Naive B cell (primary cell): Measurements from ENCODE around the gene STK40. TPM values are rescaled to one million over a fixed set of nuclear protein-coding genes. Genes with fewer than 3 reads are reported as not detected.
A peak's percentile ranks its signal among the peaks of the same experiment; 100 is the strongest.

Source experiments
- ATAC-seq, 2 donors: fragments of 150-1000 bp; cut with Tn5 transposase; 2 replicates each; pipeline ENCODE4 v1.10.0; 2021; ENCODE audit warnings: low read depth in 2 of 2, mild to moderate bottlenecking in 2 of 2, moderate library complexity in 2 of 2
- DNase-seq: peaks from one replicate; pipeline ENCODE4 v3.0.0; 2022
- H3K27ac Mint-ChIP-seq, 6 donors: one replicate each; pipeline ENCODE4 v1.8.0; 2020 to 2022; ENCODE audit warnings: mild to moderate bottlenecking in 6 of 6, mixed read lengths in 6 of 6, moderate library complexity in 5 of 6, inconsistent platforms in 2 of 6
- H3K27me3 Mint-ChIP-seq, 3 donors: one replicate each; pipeline ENCODE4 v1.8.0; 2021 to 2022; ENCODE audit warnings: mixed read lengths in 3 of 3, mild to moderate bottlenecking in 1 of 3
- H3K36me3 Mint-ChIP-seq, 2 donors: one replicate each; pipeline ENCODE4 v1.8.0; 2020 to 2022; ENCODE audit warnings: mixed read lengths in 2 of 2, inconsistent platforms in 1 of 2, mild to moderate bottlenecking in 1 of 2
- H3K4me1 Mint-ChIP-seq, 3 donors: one replicate each; pipeline ENCODE4 v1.8.0; 2020 to 2022; ENCODE audit warnings: mixed read lengths in 3 of 3, inconsistent platforms in 1 of 3, mild to moderate bottlenecking in 1 of 3, moderate library complexity in 1 of 3
- H3K4me3 Mint-ChIP-seq, 8 donors: one replicate each; pipeline ENCODE4 v1.8.0; 2020 to 2022; ENCODE audit warnings: mild to moderate bottlenecking in 8 of 8, mixed read lengths in 8 of 8, moderate library complexity in 8 of 8, inconsistent platforms in 2 of 8
- H3K9me3 Mint-ChIP-seq, 7 donors: one replicate each; pipeline ENCODE4 v1.8.0; 2020 to 2022; ENCODE audit warnings: mixed read lengths in 7 of 7, mild to moderate bottlenecking in 5 of 7, inconsistent platforms in 2 of 7, moderate library complexity in 1 of 7
- polyA plus RNA-seq, 6 donors: library from polyadenylated mRNA; unstranded; fragments of 300-500 nt; fragmentation: Illumina TruSeq; gene quantifications; one replicate each; pipeline ENCODE4 v1.2.3, GENCODE V29; 2021; ENCODE audit warnings: low read depth in 6 of 6

The STK40 gene
- polyA plus RNA-seq, 6 donors from 2014 or later = 62.3 to 105 (median 73.3) TPM

DNA sequence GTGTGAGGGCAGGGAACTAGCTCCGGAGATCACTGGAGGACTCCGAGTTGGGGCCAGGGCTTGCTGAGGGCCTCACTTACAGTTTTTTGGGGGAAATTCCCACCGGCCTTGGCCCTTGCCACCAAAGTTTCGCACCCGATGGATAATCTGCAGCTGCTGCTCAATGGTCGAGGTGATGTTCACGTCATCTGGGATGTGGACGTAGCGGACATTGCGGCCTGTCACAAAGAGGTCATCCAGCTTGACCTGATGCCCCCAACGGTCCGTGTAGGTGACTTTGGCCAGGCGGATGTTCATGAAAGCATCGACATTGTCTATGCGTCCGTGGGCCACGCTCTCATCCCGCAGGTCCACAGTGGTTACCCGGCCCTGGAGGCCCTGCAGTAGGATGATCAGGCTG is 8.0 kb upstream of the STK40 start:
- Mint-ChIP-seq H3K4me3 (peak overlapping the region in 4 of 8 donors; percentile 24 to 81 (median 56)), H3K4me1 (peaks cover 54 to 85% (median 82%) of the 10 kb centered on the region in 3 donors), H3K27me3 (no peaks in the 10 kb centered on the region), H3K36me3 (peaks cover 5 to 8% of the 10 kb centered on the region in 2 donors), H3K9me3 (peaks cover 0 to 4% (median 0%) of the 10 kb centered on the region in 7 donors), H3K27ac (peak overlapping the region in 3 of 6 donors; percentile 36 to 70 (median 65))
- ATAC-seq = no peak
- DNase-seq = no peak

DNA sequence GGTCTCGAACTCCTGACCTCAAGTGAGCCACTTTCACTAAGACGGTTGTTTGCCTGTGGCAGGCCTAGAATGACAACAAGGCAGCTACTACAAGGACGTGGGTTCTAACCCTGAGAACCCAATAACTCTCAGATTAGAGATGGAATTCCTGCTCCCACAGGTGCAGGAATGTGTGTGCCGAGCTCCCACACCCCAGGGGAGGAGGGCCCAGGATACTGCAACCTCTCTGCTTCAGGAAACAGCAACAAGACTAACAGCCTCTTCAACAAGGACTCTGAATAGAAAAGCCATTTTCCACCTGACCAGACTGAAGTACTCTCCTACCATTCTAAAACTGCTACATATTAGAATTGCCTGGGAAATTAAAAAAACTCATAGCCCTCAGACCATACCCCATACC is 7.1 kb upstream of the STK40 start:
- Mint-ChIP-seq H3K27me3 (no peaks in the 10 kb centered on the region), H3K9me3 (peaks cover 0 to 4% (median 0%) of the 10 kb centered on the region in 7 donors), H3K4me1 (peaks cover 50 to 89% (median 79%) of the 10 kb centered on the region in 3 donors), H3K27ac (peak overlapping the region in 5 of 6 donors; percentile 36 to 97 (median 80)), H3K36me3 (peaks cover 5 to 8% of the 10 kb centered on the region in 2 donors), H3K4me3 (peak overlapping the region in 6 of 8 donors; percentile 6 to 88 (median 65))
- DNase-seq (no peak), ATAC-seq (no peak)

DNA sequence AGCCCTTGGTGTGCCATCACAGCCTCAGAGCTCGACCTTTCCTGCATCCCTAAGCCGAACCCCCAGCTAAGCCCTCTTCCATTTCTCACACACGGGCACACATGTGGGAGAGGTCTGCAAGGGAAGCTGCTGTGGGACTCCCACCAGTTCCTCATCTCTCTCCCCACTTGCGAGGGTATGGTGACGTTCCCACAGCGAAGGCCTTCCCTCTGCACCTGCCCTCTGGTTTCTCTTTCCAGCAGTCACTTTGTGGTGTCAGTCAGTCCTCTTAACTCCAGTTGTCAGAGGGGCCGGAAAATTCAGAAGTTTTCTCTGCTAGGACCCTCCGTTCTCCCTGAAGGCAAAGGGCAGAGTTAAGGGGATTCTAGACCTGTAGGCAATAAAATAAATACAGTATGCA is 5.5 kb upstream of the STK40 start:
- DNase-seq = no peak
- H3K9me3 Mint-ChIP-seq = peaks cover 0 to 4% (median 0%) of the 10 kb centered on the region in 7 donors
- no peaks in the 10 kb centered on the region for H3K27me3 Mint-ChIP-seq
- peaks cover 5 to 8% of the 10 kb centered on the region in 2 donors for H3K36me3 Mint-ChIP-seq
- peaks cover 54 to 91% (median 79%) of the 10 kb centered on the region in 3 donors for H3K4me1 Mint-ChIP-seq
- peak overlapping the region; percentile 92 to 98 (median 97) for H3K27ac Mint-ChIP-seq
- no peak for ATAC-seq
- H3K4me3 Mint-ChIP-seq = peak overlapping the region; percentile 75 to 89 (median 85)

DNA sequence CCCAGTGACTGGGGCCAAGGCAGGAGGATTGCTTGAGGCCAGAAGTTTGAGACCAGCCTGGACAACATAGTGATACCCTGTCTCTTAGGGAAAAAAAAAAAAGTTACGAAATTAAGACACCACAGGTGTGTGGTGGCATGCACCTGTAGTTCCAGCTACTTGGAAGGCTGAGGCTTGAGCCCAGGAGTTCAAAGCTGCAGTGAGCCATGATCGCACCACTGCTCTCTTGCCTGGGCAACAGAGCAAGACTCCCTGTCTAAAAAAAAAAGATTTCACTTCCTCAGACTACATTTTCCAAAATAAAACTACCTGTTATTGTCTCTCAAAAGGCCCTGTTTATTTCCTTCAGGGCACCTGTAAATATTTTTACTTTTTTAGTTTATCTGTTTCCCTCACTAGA is 4.7 kb upstream of the STK40 start:
- DNase-seq = peak; percentile 61
- Mint-ChIP-seq H3K27ac (peak overlapping the region; percentile 92 to 98 (median 97)), H3K4me1 (peaks cover 55 to 87% (median 73%) of the 10 kb centered on the region in 3 donors), H3K9me3 (peaks cover 0 to 4% (median 0%) of the 10 kb centered on the region in 7 donors), H3K4me3 (peak overlapping the region; percentile 75 to 89 (median 85)), H3K36me3 (peaks cover 5 to 8% of the 10 kb centered on the region in 2 donors), H3K27me3 (no peaks in the 10 kb centered on the region)
- peak; percentile 11 to 16 for ATAC-seq

DNA sequence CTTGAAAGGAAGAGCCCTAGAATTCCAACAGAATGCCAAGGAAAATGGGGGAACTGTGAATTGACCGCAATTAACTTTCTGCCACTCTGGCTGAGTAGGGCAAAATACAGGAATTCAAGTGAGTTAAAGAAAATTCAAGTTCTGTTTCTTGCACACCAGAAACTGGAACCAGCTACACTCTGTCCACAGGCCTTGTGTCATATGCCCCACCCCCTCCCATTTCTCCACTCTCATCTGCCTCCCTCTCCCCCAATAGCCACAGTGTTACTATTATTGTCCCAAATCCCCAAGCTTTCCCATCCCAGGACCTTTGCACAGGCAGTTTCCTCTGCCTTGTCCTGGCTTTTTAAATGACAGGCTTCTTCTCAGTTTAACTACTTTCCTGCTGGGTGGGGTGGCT is 4.3 kb upstream of the STK40 start:
- peak overlapping the region; percentile 75 to 89 (median 85) for H3K4me3 Mint-ChIP-seq
- DNase-seq = peak; percentile 34
- H3K27me3 Mint-ChIP-seq = no peaks in the 10 kb centered on the region
- H3K36me3 Mint-ChIP-seq = peaks cover 5 to 8% of the 10 kb centered on the region in 2 donors
- peak overlapping the region; percentile 96 to 98 (median 97) for H3K27ac Mint-ChIP-seq
- H3K4me1 Mint-ChIP-seq = peaks cover 53 to 85% (median 69%) of the 10 kb centered on the region in 3 donors
- peaks cover 0 to 4% (median 0%) of the 10 kb centered on the region in 7 donors for H3K9me3 Mint-ChIP-seq
- ATAC-seq = peak in 1 of 2 donors; percentile 7

DNA sequence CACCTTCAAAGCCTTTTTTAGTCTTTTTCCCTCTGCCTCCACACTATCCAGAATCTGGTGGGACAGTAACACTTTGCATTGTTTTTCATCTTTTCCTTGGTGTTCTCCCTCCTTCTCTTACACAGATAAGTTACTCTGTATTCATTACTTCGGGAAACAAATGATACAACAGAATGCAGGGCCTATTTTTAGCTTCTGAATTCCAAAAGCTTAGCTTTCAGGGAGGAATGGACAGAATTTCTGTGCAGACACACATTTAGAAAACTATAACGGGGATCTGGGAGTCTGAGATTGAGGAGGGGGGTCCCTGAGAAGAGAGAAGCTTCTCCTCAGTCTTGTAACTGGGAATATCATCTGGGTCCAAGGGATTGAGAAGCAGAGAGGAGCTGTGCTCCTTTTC is 3.5 kb upstream of the STK40 start:
- Mint-ChIP-seq H3K36me3 (peaks cover 5 to 8% of the 10 kb centered on the region in 2 donors), H3K4me3 (peak overlapping the region; percentile 75 to 89 (median 84)), H3K4me1 (peaks cover 58 to 85% (median 69%) of the 10 kb centered on the region in 3 donors), H3K27me3 (no peaks in the 10 kb centered on the region), H3K27ac (peak overlapping the region; percentile 96 to 98 (median 97)), H3K9me3 (peaks cover 0 to 4% (median 0%) of the 10 kb centered on the region in 7 donors)
- no peak for ATAC-seq
- no peak for DNase-seq

DNA sequence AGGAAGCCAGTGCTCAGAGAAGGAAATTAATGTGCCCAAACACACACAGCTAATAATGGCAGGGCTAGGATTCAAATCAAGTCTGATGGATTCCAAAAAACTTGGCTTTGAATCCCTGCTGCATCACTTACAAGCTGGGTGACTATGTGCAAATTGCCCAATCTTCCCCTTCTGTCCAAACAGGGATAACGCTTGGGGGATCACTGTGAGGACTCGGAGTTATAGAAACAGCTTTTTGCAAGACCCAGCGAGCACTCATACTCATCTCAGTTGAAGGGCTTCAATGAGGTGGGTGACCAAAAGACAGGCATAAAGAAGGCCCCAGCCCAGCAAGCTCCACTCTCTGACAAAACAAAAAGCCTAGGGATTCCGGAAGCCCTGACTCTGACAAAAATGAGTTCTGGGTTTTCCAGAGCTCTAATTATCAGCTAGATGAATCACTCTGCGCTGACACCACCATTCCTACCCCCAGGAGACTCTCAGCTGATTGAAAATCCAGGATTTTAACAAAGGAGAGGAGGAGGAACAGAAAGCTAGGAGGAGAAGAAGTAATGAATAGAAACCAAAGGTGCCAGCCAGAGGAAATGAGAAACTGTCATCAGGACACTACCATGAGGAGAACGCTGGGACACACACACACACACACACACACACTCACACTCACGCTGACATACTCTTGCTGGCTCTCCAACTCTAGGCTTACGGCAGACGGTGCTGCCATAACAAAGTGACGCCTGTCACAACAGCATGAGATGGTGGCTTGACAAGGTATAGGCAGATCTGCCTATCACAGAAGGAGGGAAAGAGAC is 1.6 kb upstream of the STK40 start:
- peaks cover 67 to 90% (median 77%) of the 10 kb centered on the region in 3 donors for H3K4me1 Mint-ChIP-seq
- peaks cover 5 to 8% of the 10 kb centered on the region in 2 donors for H3K36me3 Mint-ChIP-seq
- DNase-seq = no peak
- H3K4me3 Mint-ChIP-seq = peak overlapping the region; percentile 89 to 99 (median 95)
- no peak for ATAC-seq
- H3K27ac Mint-ChIP-seq = peak overlapping the region; percentile 63 to 100 (median 100)
- H3K27me3 Mint-ChIP-seq = no peaks in the 10 kb centered on the region
- H3K9me3 Mint-ChIP-seq = peaks cover 0 to 4% (median 0%) of the 10 kb centered on the region in 7 donors

DNA sequence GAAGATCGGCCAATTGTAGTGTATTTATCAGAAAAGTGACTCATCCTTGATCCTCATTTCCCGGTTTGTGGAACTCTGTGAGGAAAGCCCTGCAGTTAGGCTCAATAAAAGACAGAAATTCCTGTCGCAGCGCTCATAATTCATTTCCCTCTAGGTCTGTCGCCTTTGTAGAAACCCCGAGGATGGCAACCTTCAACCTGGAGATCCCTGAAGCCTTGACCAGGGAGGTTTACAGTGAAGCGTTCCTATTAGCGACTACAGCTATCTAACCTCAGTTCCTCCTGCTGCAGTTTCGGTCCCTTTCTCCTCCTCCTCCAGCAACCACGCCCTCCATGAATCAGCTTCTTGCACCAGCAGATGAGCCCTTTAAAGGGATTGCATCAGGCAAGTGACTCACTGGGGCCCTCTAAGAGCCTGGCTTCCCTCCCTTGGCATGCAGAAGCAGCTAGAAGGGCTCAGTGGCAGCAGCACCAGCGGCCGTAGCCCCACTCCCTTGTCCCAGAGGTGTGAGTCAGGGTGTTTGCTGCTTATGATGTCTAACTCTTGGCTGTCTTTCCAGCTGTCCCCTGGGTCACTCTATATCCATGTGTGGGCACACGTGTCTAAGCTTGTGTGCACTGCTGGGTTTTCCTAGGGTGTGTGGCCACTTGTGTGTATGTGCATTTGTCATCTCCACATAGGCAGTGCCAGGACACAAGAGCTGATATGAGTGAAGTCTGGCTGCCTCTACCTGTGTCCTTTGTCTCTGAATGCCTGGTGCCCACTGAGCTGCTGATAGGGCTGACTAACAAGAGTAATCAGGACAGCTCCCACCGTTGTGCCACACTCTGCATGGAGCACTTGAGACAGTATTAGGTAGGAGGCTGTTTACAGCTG is 779 bp upstream of the STK40 start:
- Mint-ChIP-seq H3K4me3 (peak overlapping the region; percentile 89 to 99 (median 95)), H3K27me3 (no peaks in the 10 kb centered on the region), H3K36me3 (peaks cover 5 to 6% of the 10 kb centered on the region in 2 donors), H3K4me1 (peaks cover 69 to 90% (median 79%) of the 10 kb centered on the region in 3 donors), H3K27ac (peak overlapping the region; percentile 95 to 100 (median 100)), H3K9me3 (peaks cover 0 to 4% (median 0%) of the 10 kb centered on the region in 7 donors)
- DNase-seq = peak; percentile 80
- peak; percentile 42 to 45 for ATAC-seq

DNA sequence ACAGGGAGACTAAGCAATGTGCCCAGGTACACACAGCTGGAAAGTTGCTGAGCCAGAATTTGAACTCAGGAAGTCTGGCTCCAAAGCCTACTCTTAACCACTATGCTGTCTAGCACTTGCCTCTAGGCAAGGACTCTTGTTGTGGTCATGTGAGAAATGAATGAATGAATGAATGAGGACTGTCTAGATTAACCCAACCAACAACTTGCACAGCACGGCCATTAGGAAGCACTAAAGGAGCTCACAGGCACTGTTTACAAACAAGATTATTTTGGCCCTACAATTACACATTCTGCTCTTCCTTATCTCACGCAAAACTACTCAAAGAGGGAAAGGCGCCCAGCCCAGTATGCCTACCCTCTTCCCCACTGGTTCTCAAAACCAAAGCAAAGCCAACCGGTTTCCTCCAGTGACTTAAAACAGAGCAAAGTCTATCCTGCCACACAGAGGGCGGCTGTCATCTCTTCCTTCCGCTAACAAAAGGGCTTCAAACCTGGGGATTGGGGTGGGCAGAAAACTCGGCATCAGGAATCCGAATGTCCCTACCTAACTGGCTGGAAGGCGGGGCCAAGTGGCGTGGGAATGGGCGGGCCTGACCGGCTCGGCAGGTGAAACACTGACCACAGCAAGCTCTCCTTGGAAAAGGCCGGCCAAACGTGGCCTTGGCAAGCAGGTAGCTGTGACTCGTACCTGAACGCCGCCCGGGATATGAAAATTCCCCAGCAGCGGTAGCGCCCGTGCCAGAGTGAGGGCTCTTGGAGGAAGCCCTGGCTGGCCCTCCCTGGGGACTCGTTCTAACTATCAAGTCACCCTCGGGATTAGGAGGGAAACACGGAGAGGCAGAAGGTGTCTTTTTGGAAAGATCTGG is 948 bp downstream of the STK40 start:
- Mint-ChIP-seq H3K4me3 (peak overlapping the region; percentile 89 to 97 (median 94)), H3K27me3 (no peaks in the 10 kb centered on the region), H3K36me3 (no peaks in the 10 kb centered on the region), H3K9me3 (no peaks in the 10 kb centered on the region), H3K27ac (peak overlapping the region; percentile 95 to 97 (median 96)), H3K4me1 (peaks cover 66 to 90% (median 79%) of the 10 kb centered on the region in 3 donors)
- no peak for DNase-seq
- no peak for ATAC-seq

DNA sequence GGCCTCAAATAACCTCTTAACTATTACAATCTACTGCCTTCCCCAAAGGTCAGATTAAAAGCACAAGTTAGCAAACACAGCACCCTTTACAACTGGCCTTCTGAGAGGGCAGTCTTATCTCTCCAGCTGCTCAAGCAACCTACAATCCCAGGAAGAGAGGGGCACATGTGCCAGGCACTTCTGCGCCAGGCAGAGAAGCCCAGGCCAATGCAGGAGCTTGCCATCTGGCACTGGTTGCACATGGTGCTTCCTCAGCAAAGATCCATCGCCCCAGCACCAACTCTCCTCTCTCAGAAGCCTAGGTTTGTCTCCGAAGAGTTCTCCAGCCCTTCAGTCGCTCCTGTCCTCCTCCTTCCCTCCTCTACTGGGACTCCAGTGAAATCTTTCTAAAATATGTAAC is 2.5 kb downstream of the STK40 start:
- H3K9me3 Mint-ChIP-seq = no peaks in the 10 kb centered on the region
- peak overlapping the region in 5 of 6 donors; percentile 21 to 97 (median 86) for H3K27ac Mint-ChIP-seq
- H3K4me3 Mint-ChIP-seq = peak overlapping the region in 7 of 8 donors; percentile 33 to 95 (median 82)
- H3K4me1 Mint-ChIP-seq = peaks cover 66 to 92% (median 84%) of the 10 kb centered on the region in 3 donors
- H3K36me3 Mint-ChIP-seq = no peaks in the 10 kb centered on the region
- no peak for DNase-seq
- H3K27me3 Mint-ChIP-seq = no peaks in the 10 kb centered on the region
- no peak for ATAC-seq

DNA sequence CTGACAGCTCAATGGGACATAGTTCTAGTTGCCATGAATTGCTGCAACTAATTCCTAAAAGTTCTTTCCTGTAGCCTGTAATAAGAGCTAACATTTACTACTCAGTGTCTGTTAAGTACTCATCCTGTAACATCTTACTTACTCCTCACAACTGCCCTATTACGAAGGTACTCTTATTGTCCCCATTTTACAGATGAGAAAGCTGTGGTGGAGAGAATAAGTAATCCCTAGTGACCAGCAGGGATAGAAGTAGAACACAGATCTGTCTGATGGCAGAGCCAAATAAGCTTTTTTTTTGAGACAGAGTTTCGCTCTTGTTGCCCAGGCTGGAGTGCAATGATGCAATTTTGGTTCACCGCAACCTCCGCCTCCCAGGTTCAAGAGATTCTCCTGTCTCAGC is 3.1 kb downstream of the STK40 start:
- ATAC-seq (no peak), DNase-seq (no peak)
- peak overlapping the region in 5 of 6 donors; percentile 4 to 97 (median 60) for H3K27ac Mint-ChIP-seq
- peak overlapping the region in 5 of 8 donors; percentile 43 to 95 (median 87) for H3K4me3 Mint-ChIP-seq
- peaks cover 66 to 92% (median 86%) of the 10 kb centered on the region in 3 donors for H3K4me1 Mint-ChIP-seq
- H3K9me3 Mint-ChIP-seq = no peaks in the 10 kb centered on the region
- H3K27me3 Mint-ChIP-seq = no peaks in the 10 kb centered on the region
- H3K36me3 Mint-ChIP-seq = no peaks in the 10 kb centered on the region

DNA sequence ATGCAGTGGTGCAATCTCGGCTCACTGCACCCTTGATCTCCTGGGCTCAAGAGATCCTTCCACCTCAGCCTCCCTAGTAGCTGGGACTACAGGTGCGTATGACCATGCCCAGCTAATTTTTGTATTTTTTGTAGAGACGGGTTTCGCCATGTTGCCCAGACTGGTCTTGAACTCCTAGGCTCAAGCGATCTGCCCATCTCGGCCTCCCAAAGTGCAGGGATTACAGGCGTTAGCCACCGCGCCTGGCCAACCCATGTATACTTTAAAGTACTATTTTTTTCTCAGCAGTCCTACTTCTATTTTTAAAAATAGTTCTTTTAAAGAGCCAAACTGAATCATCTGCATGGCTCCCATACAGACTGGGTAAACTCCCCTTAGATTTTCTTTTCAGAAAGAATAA is 3.5 kb downstream of the STK40 start:
- Mint-ChIP-seq H3K27ac (peak overlapping the region in 4 of 6 donors; percentile 4 to 94 (median 64)), H3K9me3 (no peaks in the 10 kb centered on the region), H3K36me3 (no peaks in the 10 kb centered on the region)

More for the DNA sequence above, 3.5 kb downstream of the STK40 start:
- Mint-ChIP-seq H3K27me3 (no peaks in the 10 kb centered on the region), H3K4me1 (peaks cover 64 to 92% (median 84%) of the 10 kb centered on the region in 3 donors), H3K4me3 (peak overlapping the region in 1 of 8 donors; percentile 87)
- DNase-seq (no peak), ATAC-seq (no peak)
